Muscle of leg (tissue), 11 donors: ENCODE results near the gene C10orf53. TPM values are rescaled to one million over a fixed set of nuclear protein-coding genes. Genes with fewer than 3 reads are reported as not detected.

Experiments used
- DNase-seq: peaks from one replicate; pipeline ENCODE4 v3.0.0; 2013
- H3K27ac ChIP-seq: one replicate; pipeline ENCODE4 v1.5.1; 2013; ENCODE audit warnings: mild to moderate bottlenecking, low read length, control low read depth
- H3K27me3 ChIP-seq: one replicate; pipeline ENCODE4 v1.6.1; 2013; ENCODE audit warnings: low read length; ENCODE audit not compliant: control insufficient read depth, insufficient read depth
- H3K36me3 ChIP-seq: one replicate; pipeline ENCODE4 v1.6.1; 2013; ENCODE audit warnings: low read length; ENCODE audit not compliant: control insufficient read depth, insufficient read depth
- H3K4me1 ChIP-seq: one replicate; pipeline ENCODE4 v1.6.1; 2013; ENCODE audit warnings: low read length; ENCODE audit not compliant: control insufficient read depth, insufficient read depth
- H3K4me3 ChIP-seq: one replicate; pipeline ENCODE4 v1.5.1; 2013; ENCODE audit warnings: low read length, control low read depth
- H3K9me3 ChIP-seq: replicated peaks from 2 replicates; pipeline ENCODE4 v1.6.1; 2013; ENCODE audit warnings: low read depth, low read length; ENCODE audit not compliant: control insufficient read depth
- WGBS: methylation state at CpG from one replicate; pipeline ENCODE4 v1.1.5; 2013; ENCODE audit warnings: missing lambda C conversion rate; ENCODE audit not compliant: insufficient coverage; 5-methylcytosine and 5-hydroxymethylcytosine counted together
- polyA plus RNA-seq, 8 donors: library from polyadenylated mRNA; unstranded; fragments of 120-200 nt; gene quantifications; one replicate each; pipeline versions ENCODE4 v1.2.1 to v1.2.3, GENCODE V29; 2013; ENCODE audit warnings: inconsistent platforms in 1 of 8, low replicate concordance in 1 of 8; ENCODE audit not compliant: insufficient read length in 8 of 8, insufficient read depth in 1 of 8
- total RNA-seq: library from RNA; stranded (reverse); fragments of 120-200 nt; gene quantifications from one replicate; pipeline ENCODE4 v1.2.4, GENCODE V29; 2013

C10orf53 gene
- total and polyA plus RNA-seq, 9 donors = not detected

- Histone ChIP-seq H3K4me3 (no peak overlapping the region), H3K4me1 (no peaks in the 10 kb centered on the region), H3K27me3 (peaks cover 12% of the 10 kb centered on the region), H3K27ac (no peak overlapping the region), H3K9me3 (no peaks in the 10 kb centered on the region), H3K36me3 (no peaks in the 10 kb centered on the region)
- DNase-seq = no peak
- 81% methylated on average over 17 of the region's 22 CpGs for whole genome bisulfite sequencing
These were observed 33.3 kb upstream of the C10orf53 start for GRCh38 chr10:49645871-49646870.

DNA sequence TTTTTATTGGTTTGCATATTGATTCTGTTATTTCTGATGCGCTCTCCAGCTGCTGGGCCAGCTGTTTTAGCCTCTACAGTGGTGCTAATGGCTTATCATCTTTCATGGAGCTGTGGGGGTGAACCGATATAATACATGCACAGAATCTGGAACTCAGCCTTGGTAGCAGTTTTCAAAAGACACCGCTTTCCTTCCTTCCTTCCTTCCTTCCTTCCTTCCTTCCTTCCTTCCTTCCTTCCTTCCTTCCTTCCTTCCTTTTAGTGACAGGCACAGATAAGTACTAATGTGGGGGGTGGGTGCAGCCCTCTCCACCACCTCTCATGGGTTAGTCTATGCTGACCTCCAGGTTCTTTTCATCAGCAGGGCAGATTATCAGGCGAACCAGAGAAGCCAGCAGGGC lies 31.9 kb upstream of the C10orf53 start:
- no peak overlapping the region for H3K27ac ChIP-seq
- H3K36me3 ChIP-seq = no peaks in the 10 kb centered on the region
- H3K9me3 ChIP-seq = no peaks in the 10 kb centered on the region
- WGBS = 62% methylated on average over 1 of the region's 4 CpGs
- H3K4me1 ChIP-seq = no peaks in the 10 kb centered on the region
- DNase-seq = no peak
- peaks cover 11% of the 10 kb centered on the region for H3K27me3 ChIP-seq
- no peak overlapping the region for H3K4me3 ChIP-seq

- H3K27me3 ChIP-seq = peaks cover 9% of the 10 kb centered on the region
- no peaks in the 10 kb centered on the region for H3K36me3 ChIP-seq
- no peak overlapping the region for H3K4me3 ChIP-seq
- 58% methylated on average over 11 of the region's 18 CpGs for WGBS
- DNase-seq = no peak
- H3K4me1 ChIP-seq = no peaks in the 10 kb centered on the region
- no peaks in the 10 kb centered on the region for H3K9me3 ChIP-seq
- no peak overlapping the region for H3K27ac ChIP-seq
These were observed 31.3 kb upstream of the C10orf53 start for GRCh38 chr10:49647985-49648795.

GRCh38 chr10:49649294-49649693 lies 30.2 kb upstream of the C10orf53 start:
- no peak overlapping the region for H3K4me3 ChIP-seq
- no peaks in the 10 kb centered on the region for H3K36me3 ChIP-seq
- WGBS = 21% methylated on average over 16 of the region's 17 CpGs
- H3K4me1 ChIP-seq = no peaks in the 10 kb centered on the region
- H3K27ac ChIP-seq = no peak overlapping the region
- H3K9me3 ChIP-seq = no peaks in the 10 kb centered on the region
- DNase-seq = no peak
- H3K27me3 ChIP-seq = peaks cover 9% of the 10 kb centered on the region

DNA sequence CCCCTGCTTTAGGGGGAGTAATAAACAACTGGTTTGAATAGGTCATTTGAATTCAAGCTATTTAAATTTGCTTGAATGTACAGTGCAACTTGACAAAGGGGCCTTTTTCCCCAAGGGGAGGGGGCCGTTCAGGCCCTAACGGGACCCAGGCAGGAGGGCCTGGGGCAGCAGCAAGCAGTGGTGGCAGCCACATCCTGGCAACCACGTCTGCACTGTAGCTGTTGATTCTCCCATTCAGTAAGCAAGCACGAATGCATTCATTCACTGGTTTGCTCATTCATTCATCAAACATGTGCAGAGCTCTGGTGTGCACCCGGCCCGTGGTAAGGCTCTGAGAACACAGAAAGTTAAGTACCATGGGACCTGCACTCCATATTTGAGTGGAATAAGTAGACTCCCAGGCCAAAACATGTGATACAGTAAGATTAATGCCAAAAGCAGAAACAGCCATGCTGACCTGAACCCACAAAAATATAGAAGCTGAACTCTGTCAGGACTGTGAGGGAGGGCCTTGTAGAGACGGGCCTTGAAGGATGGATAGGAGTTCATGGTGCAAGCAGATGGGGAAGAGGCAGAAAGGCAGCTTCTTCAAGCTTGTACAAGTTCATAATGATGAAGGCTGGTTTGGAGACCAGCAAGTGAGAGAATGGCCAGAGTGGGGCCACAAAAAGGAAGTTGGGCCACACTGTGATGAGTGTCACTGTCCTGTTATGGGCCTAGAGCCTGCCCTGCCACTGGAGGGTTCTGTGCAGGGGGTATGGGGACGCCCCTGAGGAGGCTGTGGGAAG lies 29.3 kb upstream of the C10orf53 start:
- 65% methylated on average over 5 of the region's 8 CpGs for WGBS
- Histone ChIP-seq H3K27ac (no peak overlapping the region), H3K4me1 (no peaks in the 10 kb centered on the region), H3K4me3 (no peak overlapping the region), H3K9me3 (no peaks in the 10 kb centered on the region), H3K36me3 (no peaks in the 10 kb centered on the region), H3K27me3 (peaks cover 9% of the 10 kb centered on the region)
- DNase-seq = no peak

DNA sequence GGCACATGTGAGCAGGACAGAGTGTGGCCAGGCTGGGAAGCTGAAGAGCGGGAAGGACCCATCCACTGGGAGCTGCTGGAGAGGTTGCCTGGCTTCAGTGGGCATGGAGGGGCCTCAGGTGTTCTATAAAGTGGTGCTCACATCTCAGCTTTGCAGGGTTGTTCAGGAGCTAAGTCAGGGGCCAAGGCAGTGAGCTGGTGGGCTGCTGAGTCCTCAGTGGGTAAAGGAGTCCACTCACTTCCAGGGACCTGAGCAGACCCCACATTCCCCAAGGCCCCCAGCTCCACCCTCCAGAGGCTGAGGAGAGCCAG lies 28.8 kb upstream of the C10orf53 start:
- no peaks in the 10 kb centered on the region for H3K36me3 ChIP-seq
- H3K4me3 ChIP-seq = no peak overlapping the region
- H3K27me3 ChIP-seq = peaks cover 9% of the 10 kb centered on the region
- no peak for DNase-seq
- H3K9me3 ChIP-seq = no peaks in the 10 kb centered on the region
- no peak overlapping the region for H3K27ac ChIP-seq
- WGBS = 80% methylated on average over 1 of the region's 1 CpG
- no peaks in the 10 kb centered on the region for H3K4me1 ChIP-seq

DNA sequence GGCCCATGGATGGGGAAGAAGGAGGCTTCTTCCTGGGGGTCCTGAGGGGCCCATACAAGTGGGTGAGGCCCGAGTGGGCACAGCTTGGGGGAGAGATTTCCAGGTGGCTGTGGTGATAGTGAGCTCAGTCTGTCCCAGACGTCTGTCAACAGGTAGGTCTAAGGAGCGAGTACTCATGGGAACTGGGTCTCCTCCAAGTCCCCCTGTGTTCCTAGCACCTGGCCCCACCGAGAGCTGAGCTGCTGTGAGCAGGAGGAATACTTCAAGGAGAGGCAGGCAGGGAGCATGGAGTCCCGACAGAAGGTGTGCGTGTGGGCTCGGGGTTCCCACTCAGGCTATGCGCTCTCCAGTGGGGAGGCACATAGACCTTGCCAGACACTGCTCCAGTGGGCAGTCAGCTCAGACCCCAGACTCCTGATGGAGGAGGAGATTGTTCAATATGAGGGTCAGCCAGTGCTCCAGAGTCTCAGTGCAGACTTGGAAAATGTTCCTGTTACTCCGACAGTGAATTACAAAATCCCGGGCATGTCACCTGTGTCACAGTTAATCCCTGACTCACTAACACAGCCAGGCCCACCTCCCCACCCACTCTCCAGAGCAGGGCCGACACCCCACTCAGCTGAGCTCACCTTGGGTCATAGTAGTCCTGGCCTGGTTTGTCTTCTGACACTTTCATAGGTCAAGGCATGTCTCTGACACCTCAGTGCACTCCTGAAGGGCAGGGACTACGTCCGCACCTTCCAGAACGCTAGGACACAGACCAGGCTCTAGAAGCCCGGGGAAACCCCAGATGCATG lies 28.2 kb upstream of the C10orf53 start:
- Histone ChIP-seq H3K4me1 (no peaks in the 10 kb centered on the region), H3K27me3 (peaks cover 9% of the 10 kb centered on the region), H3K27ac (no peak overlapping the region), H3K4me3 (no peak overlapping the region), H3K9me3 (no peaks in the 10 kb centered on the region), H3K36me3 (no peaks in the 10 kb centered on the region)
- WGBS = 75% methylated on average over 11 of the region's 15 CpGs
- DNase-seq = no peak

DNA sequence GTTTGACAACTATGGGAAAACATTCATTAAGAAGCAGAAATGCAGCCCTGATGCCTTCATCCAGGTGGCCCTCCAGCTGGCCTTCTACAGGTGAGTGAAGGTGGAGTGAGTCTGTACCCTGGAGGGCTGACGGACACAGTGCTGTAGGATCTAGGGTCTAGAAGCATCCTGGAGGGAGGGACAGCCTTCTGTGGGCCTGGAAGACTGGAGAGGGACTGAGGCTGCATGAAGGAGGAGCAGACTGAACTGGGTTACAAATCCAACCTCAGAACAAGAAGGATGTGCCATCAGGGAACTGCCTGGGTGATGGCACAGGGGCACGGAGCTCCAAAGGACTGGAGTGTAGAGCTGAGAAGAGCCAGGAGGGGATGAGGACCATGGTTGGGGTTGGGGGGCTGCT lies 27.5 kb upstream of the C10orf53 start:
- no peaks in the 10 kb centered on the region for H3K9me3 ChIP-seq
- peaks cover 9% of the 10 kb centered on the region for H3K27me3 ChIP-seq
- H3K4me1 ChIP-seq = no peaks in the 10 kb centered on the region
- no peak overlapping the region for H3K4me3 ChIP-seq
- H3K27ac ChIP-seq = no peak overlapping the region
- H3K36me3 ChIP-seq = no peaks in the 10 kb centered on the region
- 82% methylated on average over 1 of the region's 2 CpGs for WGBS
- DNase-seq = no peak

DNA sequence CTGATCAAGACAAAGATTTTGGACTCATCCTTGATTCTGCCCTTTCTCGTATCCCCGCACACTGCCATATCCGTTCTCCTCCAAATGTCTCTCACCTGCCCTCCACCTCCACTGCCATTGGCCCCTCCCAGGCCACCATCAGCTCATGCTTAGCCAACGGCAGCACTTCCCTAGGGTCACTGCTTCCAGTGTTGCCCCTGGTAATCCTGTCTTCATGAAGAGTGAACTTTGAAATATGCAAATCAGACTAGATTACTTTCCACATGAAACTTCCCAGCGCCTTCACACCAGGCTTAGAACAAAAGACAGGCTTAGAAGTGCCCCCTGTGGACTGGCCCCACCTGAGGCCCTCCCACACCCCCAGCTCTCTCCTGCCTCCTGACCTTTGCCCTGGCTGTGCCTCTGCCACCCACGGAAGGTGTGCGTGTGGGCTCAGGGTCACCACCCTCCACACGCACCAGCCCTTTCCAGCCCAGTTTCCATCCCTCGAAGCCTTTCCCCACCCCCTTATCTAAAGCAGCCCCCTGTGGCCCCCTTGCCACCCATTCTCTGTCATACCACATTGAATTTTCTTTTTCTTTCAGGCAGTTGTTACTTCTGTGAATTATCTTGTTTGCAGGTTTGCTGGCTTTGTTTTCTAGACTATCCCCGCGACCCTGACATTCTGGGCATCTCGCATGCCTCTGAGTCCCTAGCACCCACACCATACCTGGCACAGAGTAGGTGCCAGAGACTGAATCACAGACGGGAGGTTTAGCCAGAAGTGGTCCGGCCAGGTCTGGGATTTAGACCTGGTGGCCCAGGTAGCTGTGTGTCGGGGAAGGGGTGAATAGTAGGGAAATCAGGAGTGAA lies 26.8 kb upstream of the C10orf53 start:
- H3K9me3 ChIP-seq = no peaks in the 10 kb centered on the region
- no peak for DNase-seq
- H3K27me3 ChIP-seq = peaks cover 9% of the 10 kb centered on the region
- H3K36me3 ChIP-seq = no peaks in the 10 kb centered on the region
- H3K4me1 ChIP-seq = no peaks in the 10 kb centered on the region
- H3K4me3 ChIP-seq = no peak overlapping the region
- no peak overlapping the region for H3K27ac ChIP-seq
- 65% methylated on average over 12 of the region's 15 CpGs for WGBS
